Large intestine (tissue), 3 donors: ENCODE measurements around the gene VEPH1. TPM values are rescaled to one million over a fixed set of nuclear protein-coding genes. Genes with fewer than 3 reads are reported as not detected.

Experiments used
- DNase-seq, 2 donors: peaks; one replicate each; pipeline versions ENCODE4 v3.0.0 to v3.0.0-alpha.2; 2013
- H3K27ac ChIP-seq: one replicate; pipeline ENCODE4 v1.5.1; 2013; ENCODE audit warnings: low read length
- H3K27me3 ChIP-seq: 2 replicates; pipeline ENCODE4 v1.6.1; 2013; ENCODE audit warnings: low read length; ENCODE audit not compliant: control insufficient read depth, insufficient read depth
- H3K36me3 ChIP-seq: 2 replicates; pipeline ENCODE4 v1.6.1; 2013; ENCODE audit warnings: low read length; ENCODE audit not compliant: control insufficient read depth, insufficient read depth
- H3K4me1 ChIP-seq: one replicate; pipeline ENCODE4 v1.6.1; 2013; ENCODE audit warnings: low read length; ENCODE audit not compliant: control insufficient read depth, insufficient read depth
- H3K4me3 ChIP-seq: one replicate; pipeline ENCODE4 v1.5.1; 2013; ENCODE audit warnings: low read length
- H3K9me3 ChIP-seq: one replicate; pipeline ENCODE4 v1.6.1; 2013; ENCODE audit warnings: mild to moderate bottlenecking, low read depth, low read length, moderate library complexity; ENCODE audit not compliant: control insufficient read depth
- WGBS: methylation state at CpG from one replicate; pipeline ENCODE4 v1.1.5; 2013; ENCODE audit warnings: low lambda C conversion rate; ENCODE audit not compliant: insufficient coverage; 5-methylcytosine and 5-hydroxymethylcytosine counted together
- polyA plus RNA-seq: library from polyadenylated mRNA; unstranded; fragments of 120-200 nt; gene quantifications from one replicate; pipeline ENCODE4 v1.2.1, GENCODE V29; 2013

Gene VEPH1
- polyA plus RNA-seq, 1 donor = 0.63 TPM

DNA sequence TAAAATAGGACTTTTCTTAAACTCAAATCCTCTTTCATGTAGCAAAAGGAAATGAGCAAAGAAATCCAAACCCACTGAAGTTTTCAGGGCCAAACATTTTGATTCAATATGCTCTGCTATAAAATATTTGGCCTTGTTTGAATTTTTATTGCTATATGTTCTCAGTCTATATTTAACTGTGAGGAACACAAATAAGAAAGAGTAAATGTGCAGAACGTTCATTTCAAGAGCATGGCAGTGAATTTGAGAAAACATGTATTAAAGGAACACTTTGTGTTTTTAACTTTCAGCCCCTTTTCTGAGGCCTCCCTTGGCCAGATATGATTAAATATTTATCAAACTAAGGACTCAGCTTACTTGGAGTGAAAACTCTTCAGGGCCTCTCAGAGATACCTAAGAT is 218.5 kb downstream of the VEPH1 start:
- H3K27ac ChIP-seq = no peak overlapping the region
- no CpG with 5 or more reads among the region's 1 CpG for WGBS
- DNase-seq = no peak
- no peaks in the 10 kb centered on the region for H3K36me3 ChIP-seq
- H3K9me3 ChIP-seq = no peaks in the 10 kb centered on the region
- no peaks in the 10 kb centered on the region for H3K27me3 ChIP-seq
- no peak overlapping the region for H3K4me3 ChIP-seq
- no peaks in the 10 kb centered on the region for H3K4me1 ChIP-seq

DNA sequence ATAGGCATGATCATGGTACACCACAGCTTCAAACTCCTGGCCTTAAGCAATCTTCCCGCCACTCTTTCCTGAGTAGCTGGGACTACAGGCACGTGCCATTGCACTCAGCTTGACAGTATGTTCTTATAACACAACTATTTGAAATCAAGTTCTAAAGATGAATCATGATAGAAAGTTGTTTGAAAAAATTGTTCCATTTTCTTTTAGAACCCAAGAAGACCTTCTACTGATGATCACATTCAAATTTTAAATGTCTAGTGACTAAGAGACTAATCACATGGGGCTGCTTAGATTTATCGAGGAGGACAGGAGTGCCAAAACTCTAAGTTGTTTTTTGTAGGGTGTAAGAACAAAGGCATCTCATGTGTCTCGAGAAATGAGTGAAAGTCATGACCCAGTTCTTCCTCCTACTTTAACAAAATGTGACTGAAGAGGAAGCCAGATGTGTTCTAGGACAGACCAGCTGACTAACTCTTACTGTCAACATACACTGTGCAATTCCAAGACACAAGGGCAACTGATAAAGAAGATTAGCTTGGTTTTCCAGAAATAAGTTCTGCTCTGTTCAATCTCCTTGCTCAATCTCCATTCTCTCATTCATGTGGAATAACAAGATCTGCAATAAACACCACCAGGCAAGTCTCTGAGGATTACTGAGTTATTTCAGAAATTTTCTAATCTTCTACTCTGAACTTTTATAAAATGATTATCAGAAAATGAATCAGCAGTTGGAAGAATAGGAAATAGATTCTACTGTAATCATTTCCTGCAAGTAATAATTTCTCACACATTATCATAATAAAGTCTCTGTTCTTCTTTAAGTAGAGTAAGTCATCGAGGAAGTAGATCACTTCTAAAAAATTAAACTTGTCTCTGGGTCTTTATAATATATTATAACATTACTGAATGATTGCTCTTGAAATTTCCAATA is 220.7 kb downstream of the VEPH1 start:
- 81% methylated on average over 3 of the region's 5 CpGs for WGBS
- no peak for DNase-seq
- H3K4me3 ChIP-seq = no peak overlapping the region
- no peaks in the 10 kb centered on the region for H3K4me1 ChIP-seq
- H3K27me3 ChIP-seq = no peaks in the 10 kb centered on the region
- no peaks in the 10 kb centered on the region for H3K36me3 ChIP-seq
- no peak overlapping the region for H3K27ac ChIP-seq
- H3K9me3 ChIP-seq = no peaks in the 10 kb centered on the region

DNA sequence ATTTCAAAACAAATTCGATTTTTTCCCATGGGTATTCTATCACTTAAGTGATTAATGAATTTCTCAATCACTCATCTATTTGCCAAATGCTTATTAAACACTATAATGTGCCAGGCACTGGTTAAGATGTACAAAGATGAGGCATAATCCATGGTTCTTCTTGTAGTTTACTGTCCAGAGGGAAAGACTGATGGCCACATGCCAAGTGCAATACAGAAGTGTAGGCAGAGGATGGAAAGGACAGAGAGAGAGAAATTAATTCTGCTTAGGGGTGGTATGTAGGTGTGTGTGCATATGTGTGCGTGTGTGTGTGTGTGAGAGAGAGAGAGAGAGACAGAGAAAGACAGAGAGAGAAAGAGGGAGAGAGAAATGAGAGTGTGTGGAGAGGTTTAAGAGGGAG is 222.4 kb downstream of the VEPH1 start:
- Histone ChIP-seq H3K4me1 (no peaks in the 10 kb centered on the region), H3K36me3 (no peaks in the 10 kb centered on the region), H3K4me3 (no peak overlapping the region), H3K9me3 (no peaks in the 10 kb centered on the region), H3K27me3 (no peaks in the 10 kb centered on the region), H3K27ac (no peak overlapping the region)
- WGBS = 83% methylated on average over 2 of the region's 2 CpGs
- DNase-seq = no peak

DNA sequence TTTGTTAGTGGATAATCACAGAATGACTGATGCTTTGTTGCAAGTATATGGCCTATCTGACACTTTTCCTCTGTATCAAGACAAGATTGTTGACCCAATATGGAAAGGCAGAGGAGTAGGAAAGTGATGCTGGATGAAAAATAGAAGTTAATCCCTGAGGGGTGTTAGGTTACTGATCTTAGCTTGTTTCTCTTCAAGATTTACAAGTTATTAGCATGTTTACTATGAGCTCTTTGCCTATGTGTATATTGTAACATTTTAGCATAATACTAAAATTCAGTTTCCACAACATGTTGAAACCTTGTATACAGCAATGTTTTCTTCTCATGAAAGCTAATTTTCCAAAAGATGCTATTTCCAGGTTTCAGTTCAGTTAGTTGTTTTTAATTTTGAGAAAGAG is 222.9 kb downstream of the VEPH1 start:
- Histone ChIP-seq H3K27ac (no peak overlapping the region), H3K9me3 (no peaks in the 10 kb centered on the region), H3K27me3 (no peaks in the 10 kb centered on the region), H3K4me1 (no peaks in the 10 kb centered on the region), H3K4me3 (no peak overlapping the region), H3K36me3 (no peaks in the 10 kb centered on the region)
- DNase-seq = no peak

GRCh38 chr3:157279237-157279636 is 224.0 kb downstream of the VEPH1 start:
- no peak overlapping the region for H3K4me3 ChIP-seq
- H3K27me3 ChIP-seq = no peaks in the 10 kb centered on the region
- DNase-seq = no peak
- no peak overlapping the region for H3K27ac ChIP-seq
- no peaks in the 10 kb centered on the region for H3K36me3 ChIP-seq
- no peaks in the 10 kb centered on the region for H3K9me3 ChIP-seq
- WGBS = 86% methylated on average over 1 of the region's 1 CpG
- no peaks in the 10 kb centered on the region for H3K4me1 ChIP-seq

DNA sequence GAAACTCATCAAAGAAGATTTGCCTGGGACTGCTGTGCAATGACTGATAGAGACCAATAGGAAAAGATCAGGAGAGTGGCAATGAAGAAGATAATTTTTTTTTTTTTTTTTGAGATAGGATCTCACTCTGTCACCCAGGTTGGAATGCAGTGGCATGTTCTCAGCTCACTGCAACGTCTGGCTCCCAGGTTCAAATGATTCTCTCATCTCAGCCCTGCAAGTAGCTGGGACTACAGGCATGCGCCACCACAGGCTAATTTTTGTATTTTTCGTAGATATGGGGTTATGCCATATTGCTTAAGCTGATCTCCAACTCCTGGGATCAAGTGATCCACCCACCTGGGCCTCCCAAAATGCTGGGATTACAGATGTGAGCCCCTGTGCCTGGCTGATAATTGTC is 226.4 kb downstream of the VEPH1 start:
- no peaks in the 10 kb centered on the region for H3K4me1 ChIP-seq
- WGBS = no CpG with 5 or more reads among the region's 3 CpGs
- no peak overlapping the region for H3K27ac ChIP-seq
- no peak overlapping the region for H3K4me3 ChIP-seq
- no peaks in the 10 kb centered on the region for H3K9me3 ChIP-seq
- H3K36me3 ChIP-seq = no peaks in the 10 kb centered on the region
- DNase-seq = no peak
- H3K27me3 ChIP-seq = no peaks in the 10 kb centered on the region

GRCh38 chr3:157275832-157276231 is 227.4 kb downstream of the VEPH1 start:
- H3K36me3 ChIP-seq = no peaks in the 10 kb centered on the region
- DNase-seq = no peak
- H3K27ac ChIP-seq = no peak overlapping the region
- 100% methylated on average over 1 of the region's 2 CpGs for WGBS
- no peaks in the 10 kb centered on the region for H3K4me1 ChIP-seq
- H3K9me3 ChIP-seq = no peaks in the 10 kb centered on the region
- H3K4me3 ChIP-seq = no peak overlapping the region
- no peaks in the 10 kb centered on the region for H3K27me3 ChIP-seq

DNA sequence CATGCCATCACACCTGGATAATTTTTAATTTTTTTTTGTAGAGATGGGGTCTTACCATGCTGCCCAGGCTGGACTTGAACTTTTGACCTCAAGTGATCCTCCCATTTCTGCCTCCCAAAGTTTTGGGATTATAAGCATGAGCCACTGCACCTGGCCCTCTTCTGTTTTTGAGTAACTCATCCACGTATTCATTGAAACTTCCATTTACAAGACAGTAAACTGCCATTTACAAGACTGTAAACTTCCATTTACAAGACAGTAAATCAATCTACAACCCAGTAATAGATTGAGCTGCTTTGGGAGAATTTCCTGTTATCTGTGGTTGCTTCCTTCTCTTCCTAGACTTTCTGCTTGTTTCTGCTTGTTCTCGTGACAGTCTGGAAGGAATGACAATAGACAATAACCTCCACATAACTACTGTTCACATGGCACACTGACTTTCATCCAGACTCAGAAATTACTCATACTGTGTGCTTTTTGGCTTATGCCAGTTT is 228.5 kb downstream of the VEPH1 start:
- Histone ChIP-seq H3K4me1 (no peaks in the 10 kb centered on the region), H3K27me3 (no peaks in the 10 kb centered on the region), H3K36me3 (no peaks in the 10 kb centered on the region), H3K27ac (no peak overlapping the region), H3K4me3 (no peak overlapping the region), H3K9me3 (no peaks in the 10 kb centered on the region)
- WGBS = no CpG with 5 or more reads among the region's 2 CpGs
- DNase-seq = no peak

GRCh38 chr3:157271283-157271882 is 231.8 kb downstream of the VEPH1 start:
- H3K27me3 ChIP-seq = no peaks in the 10 kb centered on the region
- WGBS = 77% methylated on average over 2 of the region's 8 CpGs

DNA sequence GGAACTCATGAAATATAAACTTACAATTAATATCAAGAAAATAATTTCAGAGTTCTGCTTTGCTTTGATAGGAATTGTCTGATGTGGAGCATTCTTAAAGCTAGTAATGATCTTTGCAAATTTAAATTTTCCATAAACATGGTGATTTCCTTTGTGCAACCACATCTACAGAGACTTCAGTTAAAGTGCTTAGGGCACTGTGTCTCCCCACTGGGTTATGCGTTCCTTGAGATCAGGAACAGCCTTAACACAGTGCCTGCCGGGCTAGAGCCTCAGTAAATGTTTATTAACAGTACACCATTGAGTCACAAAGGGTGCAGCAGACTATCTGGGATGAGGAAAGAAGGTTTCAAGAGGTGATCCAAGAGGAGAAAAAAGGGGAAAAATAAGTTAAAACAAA is 235.2 kb downstream of the VEPH1 start:
- no CpG with 5 or more reads among the region's 2 CpGs for WGBS
- Histone ChIP-seq H3K4me1 (no peaks in the 10 kb centered on the region), H3K27me3 (no peaks in the 10 kb centered on the region), H3K4me3 (no peak overlapping the region), H3K9me3 (no peaks in the 10 kb centered on the region), H3K27ac (no peak overlapping the region), H3K36me3 (no peaks in the 10 kb centered on the region)
- no peak for DNase-seq

More at GRCh38 chr3:157271283-157271882, 231.8 kb downstream of the VEPH1 start:
- Histone ChIP-seq H3K36me3 (no peaks in the 10 kb centered on the region), H3K27ac (no peak overlapping the region), H3K4me1 (no peaks in the 10 kb centered on the region), H3K4me3 (no peak overlapping the region), H3K9me3 (no peaks in the 10 kb centered on the region)
- no peak for DNase-seq
